ENCODE data around the gene CLASP1.

GRCh38 chr2:121541495-121541894 lies 107.8 kb downstream of the CLASP1 start:
- TF ChIP-seq POLR2AphosphoS5 (IDR thresholded peaks at IDR 0.05; ENCODE audit: insufficient read depth, low read depth, low read length), result no peak
- TF ChIP-seq, protein P1, sequence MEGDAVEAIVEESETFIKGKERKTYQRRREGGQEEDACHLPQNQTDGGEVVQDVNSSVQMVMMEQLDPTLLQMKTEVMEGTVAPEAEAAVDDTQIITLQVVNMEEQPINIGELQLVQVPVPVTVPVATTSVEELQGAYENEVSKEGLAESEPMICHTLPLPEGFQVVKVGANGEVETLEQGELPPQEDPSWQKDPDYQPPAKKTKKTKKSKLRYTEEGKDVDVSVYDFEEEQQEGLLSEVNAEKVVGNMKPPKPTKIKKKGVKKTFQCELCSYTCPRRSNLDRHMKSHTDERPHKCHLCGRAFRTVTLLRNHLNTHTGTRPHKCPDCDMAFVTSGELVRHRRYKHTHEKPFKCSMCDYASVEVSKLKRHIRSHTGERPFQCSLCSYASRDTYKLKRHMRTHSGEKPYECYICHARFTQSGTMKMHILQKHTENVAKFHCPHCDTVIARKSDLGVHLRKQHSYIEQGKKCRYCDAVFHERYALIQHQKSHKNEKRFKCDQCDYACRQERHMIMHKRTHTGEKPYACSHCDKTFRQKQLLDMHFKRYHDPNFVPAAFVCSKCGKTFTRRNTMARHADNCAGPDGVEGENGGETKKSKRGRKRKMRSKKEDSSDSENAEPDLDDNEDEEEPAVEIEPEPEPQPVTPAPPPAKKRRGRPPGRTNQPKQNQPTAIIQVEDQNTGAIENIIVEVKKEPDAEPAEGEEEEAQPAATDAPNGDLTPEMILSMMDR (IDR thresholded peaks at IDR 0.05; ENCODE audit: extremely low read depth in 1 of 2, insufficient read depth in 1 of 2, low read depth in 1 of 2, low read length in 2 of 2), result no peak
- TF ChIP-seq POLR2A (IDR thresholded peaks at IDR 0.05; ENCODE audit: low read depth, low read length), result no peak
- TF ChIP-seq MYC (IDR thresholded peaks at IDR 0.05; ENCODE audit: low read depth, low read length), result no peak
- no peak for TF ChIP-seq EZH2 (IDR thresholded peaks at IDR 0.05; ENCODE audit: borderline replicate concordance, low read depth, low read length, severe bottlenecking)
- TF ChIP-seq JUN (IDR thresholded peaks at IDR 0.05; ENCODE audit: borderline replicate concordance, insufficient read depth, insufficient read length, low read depth), result no peak

All from endothelial cell of umbilical vein (primary cell).